GM23338 (cell line): ENCODE data around the gene CDC42BPB. TPM values are rescaled to one million over a fixed set of nuclear protein-coding genes. Genes with fewer than 3 reads are reported as not detected.
A peak's percentile ranks its signal among the peaks of the same experiment; 100 is the strongest.

Experiments
- ATAC-seq: fragments of 200-7000 bp; cut with Tn5 transposase; 3 replicates; pipeline ENCODE4 v1.9.1; 2020
- DNase-seq: peaks from one replicate; pipeline ENCODE4 v3.0.0-alpha.2; 2015; ENCODE audit warnings: low spot score
- H2AFZ ChIP-seq: fragments of 200-600 bp; sonication (generic); 2 replicates; pipeline ENCODE4 v1.8.0; 2016; ENCODE audit warnings: antibody characterized with exemption, mild to moderate bottlenecking, moderate library complexity
- H3F3A ChIP-seq: fragments of 200-600 bp; sonication (generic); replicated peaks from 2 replicates; pipeline ENCODE4 v1.8.0; 2017; ENCODE audit warnings: antibody characterized with exemption, mixed run types, low read depth
- H3K27ac ChIP-seq: fragments of 200-600 bp; sonication (generic); 2 replicates; pipeline ENCODE4 v1.6.1; 2016; ENCODE audit warnings: low read depth
- H3K27me3 ChIP-seq: fragments of 200-600 bp; sonication (generic); 2 replicates; pipeline ENCODE4 v1.8.0; 2016; ENCODE audit warnings: mild to moderate bottlenecking, mixed run types, moderate library complexity; ENCODE audit not compliant: insufficient read depth
- H3K36me3 ChIP-seq: fragments of 200-600 bp; sonication (generic); 2 replicates; pipeline ENCODE4 v1.8.0; 2016; ENCODE audit warnings: mild to moderate bottlenecking; ENCODE audit not compliant: insufficient read depth
- H3K4me1 ChIP-seq: fragments of 200-600 bp; sonication (generic); 2 replicates; pipeline ENCODE4 v1.8.0; 2016; ENCODE audit warnings: mild to moderate bottlenecking, moderate library complexity; ENCODE audit not compliant: insufficient read depth
- H3K4me2 ChIP-seq: fragments of 200-600 bp; sonication (generic); 2 replicates; pipeline ENCODE4 v1.7.1; 2017; ENCODE audit warnings: mixed run types
- H3K4me3 ChIP-seq: fragments of 200-600 bp; sonication (generic); 2 replicates; pipeline ENCODE4 v1.6.1; 2016; ENCODE audit warnings: mixed run types
- H3K79me2 ChIP-seq: fragments of 200-600 bp; sonication (generic); replicated peaks from 2 replicates; pipeline ENCODE4 v1.8.0; 2017; ENCODE audit warnings: mild to moderate bottlenecking; ENCODE audit not compliant: insufficient read depth
- H3K9me2 ChIP-seq: fragments of 200-600 bp; sonication (generic); 2 replicates; pipeline ENCODE4 v1.8.0; 2017; ENCODE audit not compliant: insufficient read depth
- H4K20me1 ChIP-seq: fragments of 200-600 bp; sonication (generic); replicated peaks from 2 replicates; pipeline ENCODE4 v1.8.0; 2017; ENCODE audit warnings: mild to moderate bottlenecking; ENCODE audit not compliant: insufficient read depth
- H3K27ac Mint-ChIP-seq: 2 replicates; pipeline ENCODE4 v1.8.0; 2020; ENCODE audit warnings: inconsistent platforms, mild to moderate bottlenecking, moderate library complexity, mixed read lengths
- H3K27me3 Mint-ChIP-seq: 3 replicates; pipeline ENCODE4 v1.8.0; 2022; ENCODE audit warnings: low read depth, mild to moderate bottlenecking, moderate library complexity, mixed read lengths, inconsistent platforms; ENCODE audit not compliant: insufficient read depth, poor library complexity
- H3K36me3 Mint-ChIP-seq: 3 replicates; pipeline ENCODE4 v1.8.0; 2021; ENCODE audit warnings: low read depth, mild to moderate bottlenecking, inconsistent platforms, moderate library complexity, mixed read lengths
- H3K4me1 Mint-ChIP-seq: 3 replicates; pipeline ENCODE4 v1.8.0; 2020; ENCODE audit warnings: mild to moderate bottlenecking, inconsistent platforms, mixed read lengths
- H3K4me3 Mint-ChIP-seq: 3 replicates; pipeline ENCODE4 v1.8.0; 2021; ENCODE audit warnings: moderate library complexity, mild to moderate bottlenecking, inconsistent platforms, mixed read lengths
- H3K9me3 Mint-ChIP-seq: 3 replicates; pipeline ENCODE4 v1.8.0; 2020; ENCODE audit warnings: moderate library complexity, mild to moderate bottlenecking, inconsistent platforms, mixed read lengths
- ETS1 ChIP-seq: IDR thresholded peaks from 2 replicates; pipeline ENCODE4 v1.6.1; 2016; ENCODE audit warnings: antibody characterized with exemption
- NANOG ChIP-seq: IDR thresholded peaks from 2 replicates; pipeline ENCODE4 v1.6.1; 2016; ENCODE audit warnings: antibody characterized with exemption, borderline replicate concordance
- POLR2AphosphoS5 ChIP-seq: IDR thresholded peaks from 2 replicates; pipeline ENCODE4 v1.6.1; 2016; ENCODE audit warnings: antibody characterized with exemption, low read depth
- STAT1 ChIP-seq: IDR thresholded peaks from one replicate; pipeline ENCODE4 v1.6.1; 2016; ENCODE audit warnings: antibody characterized with exemption; ENCODE audit not compliant: unreplicated experiment
- polyA plus RNA-seq: library from polyadenylated mRNA; unstranded; fragments of >200 nt; fragmentation: Nextera tagmentation; extraction: Ambion mirVana; gene quantifications from 2 replicates; pipeline ENCODE4 v1.2.1, GENCODE V29; 2016
- total RNA-seq: library from RNA; depleted of rRNA; stranded (reverse); fragments of >200 nt; shearing (Covaris generic); gene quantifications from 2 replicates; pipeline ENCODE4 v1.2.3, GENCODE V29; 2014

The CDC42BPB gene
- total and polyA plus RNA-seq, 2 experiments from 2014 or later = 12.3 to 127 TPM

GRCh38 chr14:103056322-103057027 lies 874 bp downstream of the CDC42BPB start:
- H3K27ac ChIP-seq = no peak overlapping the region
- DNase-seq = peak; percentile 82
- peaks cover 49% of the 10 kb centered on the region for H3K79me2 ChIP-seq

GRCh38 chr14:103055695-103056094 lies 1.7 kb downstream of the CDC42BPB start:
- H4K20me1 ChIP-seq = peaks cover 43% of the 10 kb centered on the region
- no peaks in the 10 kb centered on the region for H3K36me3 ChIP-seq
- H3K27ac ChIP-seq = peak overlapping the region; percentile 47; the same call in 1 of the 2 replicates
- ATAC-seq (no peak), DNase-seq (no peak)
- peak overlapping the region; percentile 70 for H3K4me3 ChIP-seq
- TF ChIP-seq NANOG = no peak
- Mint-ChIP-seq H3K27me3 (peaks cover 8% of the 10 kb centered on the region), H3K36me3 (peaks cover 4% of the 10 kb centered on the region; the same call in 1 of the 3 replicates), H3K4me1 (peaks cover 25% of the 10 kb centered on the region), H3K4me3 (peak overlapping the region; percentile 90), H3K27ac (no peak overlapping the region; the same call in 1 of the 2 replicates), H3K9me3 (no peaks in the 10 kb centered on the region)
- 0 out of 2 replicates have a peak, but pooled peaks cover 7% of the 10 kb centered on the region for H3F3A ChIP-seq
- peak overlapping the region; percentile 91 for H3K4me2 ChIP-seq
- no peak overlapping the region for H2AFZ ChIP-seq
- peaks cover 14% of the 10 kb centered on the region for H3K4me1 ChIP-seq
- no peaks in the 10 kb centered on the region for H3K27me3 ChIP-seq
- H3K79me2 ChIP-seq = peaks cover 57% of the 10 kb centered on the region
- no peaks in the 10 kb centered on the region for H3K9me2 ChIP-seq

More at GRCh38 chr14:103056322-103057027, 874 bp downstream of the CDC42BPB start:
- peak overlapping the region; percentile 70 for H3K4me3 ChIP-seq
- peak; percentile 24 for ATAC-seq
- H3K4me3 Mint-ChIP-seq = peak overlapping the region; percentile 90
- H3K27me3 ChIP-seq = no peaks in the 10 kb centered on the region
- peaks cover 4% of the 10 kb centered on the region; the same call in 1 of the 3 replicates for H3K36me3 Mint-ChIP-seq
- TF ChIP-seq POLR2AphosphoS5 = 0 out of 2 replicates have a peak, but pooled peaks have one; percentile 35
- TF ChIP-seq STAT1 = no peak
- peaks cover 8% of the 10 kb centered on the region for H3K27me3 Mint-ChIP-seq
- H3K4me1 Mint-ChIP-seq = peaks cover 25% of the 10 kb centered on the region
- H2AFZ ChIP-seq = no peak overlapping the region
- peak overlapping the region; percentile 91 for H3K4me2 ChIP-seq
- no peaks in the 10 kb centered on the region for H3K9me2 ChIP-seq
- H3F3A ChIP-seq = 0 out of 2 replicates have a peak, but pooled peaks cover 7% of the 10 kb centered on the region
- peaks cover 14% of the 10 kb centered on the region for H3K4me1 ChIP-seq
- H3K36me3 ChIP-seq = no peaks in the 10 kb centered on the region
- H3K9me3 Mint-ChIP-seq = no peaks in the 10 kb centered on the region
- peaks cover 39% of the 10 kb centered on the region for H4K20me1 ChIP-seq
- H3K27ac Mint-ChIP-seq = peak overlapping the region; percentile 77

GRCh38 chr14:103052407-103052806 lies 4.9 kb downstream of the CDC42BPB start:
- Histone ChIP-seq H3K36me3 (no peaks in the 10 kb centered on the region), H3F3A (0 out of 2 replicates have a peak, but pooled peaks cover 3% of the 10 kb centered on the region), H4K20me1 (peaks cover 67% of the 10 kb centered on the region), H3K79me2 (peaks cover 89% of the 10 kb centered on the region), H2AFZ (no peak overlapping the region), H3K4me2 (no peak overlapping the region), H3K4me3 (no peak overlapping the region), H3K9me2 (no peaks in the 10 kb centered on the region), H3K4me1 (peaks cover 9% of the 10 kb centered on the region), H3K27ac (no peak overlapping the region), H3K27me3 (no peaks in the 10 kb centered on the region)
- TF ChIP-seq ETS1 = no peak
- H3K4me1 Mint-ChIP-seq = peaks cover 17% of the 10 kb centered on the region
- no peaks in the 10 kb centered on the region for H3K9me3 Mint-ChIP-seq
- H3K27ac Mint-ChIP-seq = no peak overlapping the region
- peaks cover 2% of the 10 kb centered on the region for H3K27me3 Mint-ChIP-seq
- peaks cover 4% of the 10 kb centered on the region; the same call in 1 of the 3 replicates for H3K36me3 Mint-ChIP-seq
- no peak for ATAC-seq
- H3K4me3 Mint-ChIP-seq = no peak overlapping the region
- no peak for DNase-seq
